Stomach (tissue), 9 donors: ENCODE measurements around the gene VSIG2. TPM values are rescaled to one million over a fixed set of nuclear protein-coding genes. Genes with fewer than 3 reads are reported as not detected.

Source experiments
- DNase-seq, 2 donors: peaks; one replicate each; pipeline versions ENCODE4 v3.0.0 to v3.0.0-alpha.2; 2013 to 2019
- H3K27ac ChIP-seq, 5 donors: fragments of 200-600 bp in 4 of 5; sonication (generic) in 4 of 5; one replicate each; pipeline ENCODE4 v1.5.1; 2013 to 2019; ENCODE audit warnings: mild to moderate bottlenecking in 1 of 5, moderate library complexity in 1 of 5
- H3K27me3 ChIP-seq, 3 donors: fragments of 200-600 bp; sonication (generic); one replicate each; pipeline ENCODE4 v1.5.1; 2017 to 2019; ENCODE audit warnings: mixed run types in 1 of 3
- H3K36me3 ChIP-seq, 4 donors: fragments of 200-600 bp; sonication (generic); 1 replicate in 3 of 4; 2 replicates in 1 of 4; pipeline ENCODE4 v1.5.1; 2016 to 2019
- H3K4me1 ChIP-seq, 4 donors: fragments of 200-600 bp; sonication (generic); one replicate each; pipeline ENCODE4 v1.5.1; 2016 to 2019
- H3K4me3 ChIP-seq, 4 donors: fragments of 200-600 bp; sonication (generic) in 3 of 4; one replicate each; pipeline ENCODE4 v1.5.1; 2016 to 2019; ENCODE audit warnings: mild to moderate bottlenecking in 1 of 4
- H3K9me3 ChIP-seq, 4 donors: fragments of 200-600 bp; sonication (generic); one replicate each; pipeline ENCODE4 v1.5.1; 2016 to 2019
- CTCF ChIP-seq, 7 experiments: fragments of 450-650 bp in 4 of 7; fragments of 200-600 bp in 3 of 7; sonication (generic) in 3 of 7; IDR thresholded peaks; one replicate each; pipeline ENCODE4 v1.5.1; 2016 to 2019; ENCODE audit warnings: antibody characterized with exemption in 7 of 7, control low read depth in 2 of 7, mild to moderate bottlenecking in 1 of 7
- EP300 ChIP-seq: sonication (generic); formaldehyde crosslinking; IDR thresholded peaks from one replicate; pipeline ENCODE4 v1.6.1; 2017; ENCODE audit warnings: antibody characterized with exemption
- POLR2A ChIP-seq, 4 donors: fragments of 450-650 bp; IDR thresholded peaks; one replicate each; pipeline ENCODE4 v1.6.1; 2016; ENCODE audit warnings: antibody characterized with exemption in 4 of 4, control low read depth in 2 of 4, mild to moderate bottlenecking in 1 of 4, moderate library complexity in 1 of 4
- POLR2AphosphoS5 ChIP-seq, 3 donors: sonication (generic); formaldehyde crosslinking; IDR thresholded peaks; one replicate each; pipeline ENCODE4 v1.6.1; 2016; ENCODE audit warnings: antibody characterized with exemption in 3 of 3
- WGBS, 5 donors: extraction: QIAGEN DNeasy Blood & Tissue Kit in 3 of 5; methylation state at CpG; one replicate each; pipeline versions ENCODE4 v1.1.5 to v1.1.7; 2013 to 2018; 5-methylcytosine and 5-hydroxymethylcytosine counted together
- intact Hi-C: fragments of 100-400 bp; cut with DNase I; formaldehyde crosslinking; loops from one replicate; pipeline ENCODE4 v1.15.1; 2023; ENCODE audit warnings: low total_unique reads
- polyA plus RNA-seq, 3 donors: library from polyadenylated mRNA; stranded (reverse); fragments of 200-250 nt; gene quantifications; one replicate each; pipeline ENCODE4 v1.2.3, GENCODE V29; 2013
- total RNA-seq, 5 donors: library from RNA; depleted of rRNA; stranded (reverse); fragments of >200 nt; gene quantifications; one replicate each; pipeline versions ENCODE4 v1.1.0 to v1.2.3, GENCODE V29; 2014 to 2016
- donor health status: healthy with polysubstance abuse.
- donor health status: Bipolar disorder and iron deficiency.
- donor health status: healthy.

The VSIG2 gene
- total and polyA plus RNA-seq, 8 donors = 80.5 to 419 (median 187) TPM

GRCh38 chr11:124759266-124760204, 7.5 kb upstream of the VSIG2 start:
- peak overlapping the region; percentile 56 to 83 (median 79) for H3K27ac ChIP-seq
- intact Hi-C loops = loop anchor here (5.0 kb wide), 1 partner anchor 87 kb away; the partner anchor contains the start of genes SIAE and SPA17
- TF ChIP-seq EP300 (no peak), CTCF (IDR thresholded peaks at IDR 0.05) (no peak), POLR2A (IDR thresholded peaks at IDR 0.05) (no peak), POLR2AphosphoS5 (IDR thresholded peaks at IDR 0.05) (no peak)
- H3K36me3 ChIP-seq = peaks cover 0 to 4% (median 0%) of the 10 kb centered on the region in 4 donors
- peaks cover 4 to 74% (median 42%) of the 10 kb centered on the region in 3 donors for H3K27me3 ChIP-seq
- no peaks in the 10 kb centered on the region for H3K9me3 ChIP-seq
- H3K4me3 ChIP-seq = peak overlapping the region; percentile 40 to 78 (median 57)
- 36 to 51% (median 48%) methylated on average over 50 to 52 of the region's 52 CpGs for WGBS, 5 donors
- DNase-seq = peak in 1 of 2 donors; percentile 62
- peaks cover 42 to 63% (median 62%) of the 10 kb centered on the region in 4 donors for H3K4me1 ChIP-seq

- Histone ChIP-seq H3K36me3 (no peaks in the 10 kb centered on the region), H3K4me3 (peak overlapping the region; percentile 39 to 78 (median 48)), H3K27ac (peak overlapping the region; percentile 56 to 83 (median 79)), H3K9me3 (no peaks in the 10 kb centered on the region), H3K27me3 (peaks cover 4 to 83% (median 42%) of the 10 kb centered on the region in 3 donors), H3K4me1 (peaks cover 41 to 64% (median 59%) of the 10 kb centered on the region in 4 donors)
- TF ChIP-seq EP300 = no peak
- TF ChIP-seq CTCF (IDR thresholded peaks at IDR 0.05) = peak in 6 of 7 experiments; percentile 8 to 79 (median 69)
- TF ChIP-seq POLR2A (IDR thresholded peaks at IDR 0.05) = no peak
- peak in 2 of 3 donors; percentile 35 to 68 for TF ChIP-seq POLR2AphosphoS5 (IDR thresholded peaks at IDR 0.05)
- peak; percentile 88 to 95 for DNase-seq
- intact Hi-C loops = no loop called here
- WGBS, 5 donors = 3 to 11% (median 4%) methylated on average over 47 to 53 of the region's 53 CpGs
Measured at GRCh38 chr11:124758355-124759265, 6.6 kb upstream of the VSIG2 start.

- 61 to 92% (median 72%) methylated on average over 3 of the region's 3 CpGs for WGBS, 5 donors
- H3K4me1 ChIP-seq = peaks cover 29 to 64% (median 56%) of the 10 kb centered on the region in 4 donors
- intact Hi-C loops = no loop called here
- no peak overlapping the region for H3K27ac ChIP-seq
- H3K27me3 ChIP-seq = peaks cover 4 to 82% (median 35%) of the 10 kb centered on the region in 3 donors
- H3K9me3 ChIP-seq = no peaks in the 10 kb centered on the region
- no peak for DNase-seq
- H3K36me3 ChIP-seq = no peaks in the 10 kb centered on the region
- TF ChIP-seq EP300 (no peak), CTCF (IDR thresholded peaks at IDR 0.05) (no peak), POLR2A (IDR thresholded peaks at IDR 0.05) (no peak), POLR2AphosphoS5 (IDR thresholded peaks at IDR 0.05) (no peak)
- no peak overlapping the region for H3K4me3 ChIP-seq
Measured at GRCh38 chr11:124757320-124757719, 5.3 kb upstream of the VSIG2 start.
